HG03520 (cell line): ENCODE results near the gene IL17RD.
"Not testable (repeated sequence)": the region's sequence is repeated elsewhere in the genome, so short reads cannot be mapped to it uniquely, and the experiment has no call there.

Experiments
- ATAC-seq: cut with Tn5 transposase; IDR thresholded peaks from one replicate; pipeline ENCODE4 v1.9.1; 2021; ENCODE audit warnings: mild to moderate bottlenecking, moderate library complexity; ENCODE audit not compliant: unreplicated experiment

Gene IL17RD

GRCh38 chr3:57097536-57097935 lies 67.6 kb downstream of the IL17RD start:
- no peak for ATAC-seq

- no peak for ATAC-seq
These were observed 69.8 kb downstream of the IL17RD start for GRCh38 chr3:57095363-57095762.

GRCh38 chr3:57094575-57094974 lies 70.6 kb downstream of the IL17RD start:
- ATAC-seq: no peak

GRCh38 chr3:57093971-57094535 lies 71.1 kb downstream of the IL17RD start:
- ATAC-seq: no peak

- no peak for ATAC-seq
These were observed 71.7 kb downstream of the IL17RD start for GRCh38 chr3:57093489-57093888.

GRCh38 chr3:57091521-57092273 lies 73.5 kb downstream of the IL17RD start:
- no peak for ATAC-seq

- ATAC-seq: no peak
These were observed 76.1 kb downstream of the IL17RD start for GRCh38 chr3:57089043-57089442.

GRCh38 chr3:57088503-57088902 lies 76.7 kb downstream of the IL17RD start:
- no peak for ATAC-seq

- ATAC-seq: no peak
These were observed 77.6 kb downstream of the IL17RD start for GRCh38 chr3:57087361-57088092.

GRCh38 chr3:57086201-57086600 lies 79.0 kb downstream of the IL17RD start:
- ATAC-seq: no peak

- ATAC-seq: no peak
These were observed 79.9 kb downstream of the IL17RD start for GRCh38 chr3:57085211-57085610.

- ATAC-seq: not testable (repeated sequence)
These were observed 81.7 kb downstream of the IL17RD start for GRCh38 chr3:57083266-57083995.

GRCh38 chr3:57082481-57082880 lies 82.7 kb downstream of the IL17RD start:
- ATAC-seq: no peak

- ATAC-seq: no peak
These were observed 84.0 kb downstream of the IL17RD start for GRCh38 chr3:57081173-57081572.

GRCh38 chr3:57080171-57080570 lies 85.0 kb downstream of the IL17RD start:
- ATAC-seq: no peak

- no peak for ATAC-seq
These were observed 85.7 kb downstream of the IL17RD start for GRCh38 chr3:57079474-57079831.

- no peak for ATAC-seq
These were observed 86.3 kb downstream of the IL17RD start for GRCh38 chr3:57078635-57079473.

- no peak for ATAC-seq
These were observed 86.9 kb downstream of the IL17RD start for GRCh38 chr3:57078344-57078634.

GRCh38 chr3:57077630-57078343 lies 87.4 kb downstream of the IL17RD start:
- ATAC-seq: no peak

GRCh38 chr3:57076422-57076951 lies 88.7 kb downstream of the IL17RD start:
- ATAC-seq: no peak
